Calu3 (cell line): ENCODE measurements around the gene SCG5. TPM values are rescaled to one million over a fixed set of nuclear protein-coding genes. Genes with fewer than 3 reads are reported as not detected.

Experiments used
- BruUV-seq: library from RNA; stranded (reverse); fragments of 400-500 nt; replicated peaks from 2 replicates; lab custom pipeline; 2021; lab: Mats Ljungman, UMichigan
- CTCF ChIA-PET: fragments of 300-600 bp; sonication (Branson Sonifier 250); formaldehyde crosslinking; loops from one replicate; lab custom pipeline; 2022; ENCODE audit warnings: antibody characterized with exemption; lab: Charles Lee
- DNase-seq: peaks from one replicate; pipeline ENCODE4 v3.0.0; 2022
- H3K27ac Mint-ChIP-seq: one replicate; pipeline ENCODE4 v1.8.0; 2022; ENCODE audit warnings: mixed read lengths; ENCODE audit not compliant: unreplicated experiment
- H3K27me3 Mint-ChIP-seq: one replicate; pipeline ENCODE4 v1.8.0; 2022; ENCODE audit warnings: mixed read lengths; ENCODE audit not compliant: unreplicated experiment
- H3K36me3 Mint-ChIP-seq: one replicate; pipeline ENCODE4 v1.8.0; 2022; ENCODE audit warnings: mild to moderate bottlenecking, moderate library complexity, mixed read lengths; ENCODE audit not compliant: insufficient read depth, unreplicated experiment
- H3K4me1 Mint-ChIP-seq: one replicate; pipeline ENCODE4 v1.8.0; 2022; ENCODE audit warnings: mild to moderate bottlenecking, low read depth, mixed read lengths; ENCODE audit not compliant: unreplicated experiment
- H3K4me3 Mint-ChIP-seq: one replicate; pipeline ENCODE4 v1.8.0; 2022; ENCODE audit warnings: mild to moderate bottlenecking, low read depth, moderate library complexity, mixed read lengths; ENCODE audit not compliant: unreplicated experiment
- H3K9me3 Mint-ChIP-seq: one replicate; pipeline ENCODE4 v1.8.0; 2022; ENCODE audit warnings: low read depth, mixed read lengths; ENCODE audit not compliant: unreplicated experiment
- intact Hi-C: fragments of 100-400 bp; cut with micrococcal nuclease; formaldehyde crosslinking; loops from one replicate; pipeline ENCODE4 v1.10.0; 2022; ENCODE audit not compliant: unreplicated experiment
- total RNA-seq: library from RNA; stranded (reverse); gene quantifications from 2 replicates; pipeline ENCODE4 v1.2.3, GENCODE V29; 2022
- TF ChIP-seq, protein P1 (sequence below): fragments of 200-600 bp; IDR thresholded peaks from one replicate; pipeline ENCODE4 v1.8.0; 2022; ENCODE audit warnings: antibody characterized with exemption; ENCODE audit not compliant: unreplicated experiment

Gene SCG5
- total RNA-seq, 1 experiment from 2014 or later: not detected

DNA sequence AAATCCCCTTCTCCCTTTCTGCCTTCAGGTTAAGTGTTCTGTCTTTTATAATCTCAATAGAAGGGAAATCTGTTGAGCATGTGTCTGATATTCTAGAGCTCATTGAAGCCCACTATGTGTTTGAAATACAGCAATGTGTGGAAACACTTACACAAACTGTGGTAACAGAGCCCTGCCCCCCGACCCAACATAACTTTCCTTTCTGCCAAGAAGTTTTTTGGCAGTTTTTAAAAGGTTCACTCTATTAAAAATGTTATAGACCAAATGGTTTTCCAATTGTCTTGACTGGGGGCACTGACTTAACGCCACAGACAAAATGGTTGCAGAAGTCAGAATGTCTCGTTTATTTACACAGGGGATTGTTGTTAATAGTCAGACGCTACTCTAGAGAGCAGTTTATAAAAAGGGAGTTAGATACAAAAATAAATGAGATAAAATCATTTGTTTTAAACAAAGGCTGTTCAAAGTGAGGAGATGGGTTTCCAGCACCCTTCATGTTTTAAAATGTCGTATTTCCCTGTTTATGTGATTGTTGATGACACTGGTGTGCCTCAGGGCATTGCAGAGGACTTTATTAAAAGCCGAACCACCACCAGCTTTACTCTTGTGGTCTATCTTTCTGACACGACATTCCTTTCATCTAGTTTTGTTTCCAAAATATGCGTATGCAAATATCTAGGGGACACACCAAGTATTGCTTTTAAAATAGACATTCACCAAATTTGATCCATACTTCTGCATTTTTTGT is 49.6 kb downstream of the SCG5 start:
- H3K4me1 Mint-ChIP-seq: no peaks in the 10 kb centered on the region
- intact Hi-C loops: no loop called here
- H3K9me3 Mint-ChIP-seq: no peaks in the 10 kb centered on the region
- no peak overlapping the region for H3K4me3 Mint-ChIP-seq
- TF ChIP-seq, protein P1, sequence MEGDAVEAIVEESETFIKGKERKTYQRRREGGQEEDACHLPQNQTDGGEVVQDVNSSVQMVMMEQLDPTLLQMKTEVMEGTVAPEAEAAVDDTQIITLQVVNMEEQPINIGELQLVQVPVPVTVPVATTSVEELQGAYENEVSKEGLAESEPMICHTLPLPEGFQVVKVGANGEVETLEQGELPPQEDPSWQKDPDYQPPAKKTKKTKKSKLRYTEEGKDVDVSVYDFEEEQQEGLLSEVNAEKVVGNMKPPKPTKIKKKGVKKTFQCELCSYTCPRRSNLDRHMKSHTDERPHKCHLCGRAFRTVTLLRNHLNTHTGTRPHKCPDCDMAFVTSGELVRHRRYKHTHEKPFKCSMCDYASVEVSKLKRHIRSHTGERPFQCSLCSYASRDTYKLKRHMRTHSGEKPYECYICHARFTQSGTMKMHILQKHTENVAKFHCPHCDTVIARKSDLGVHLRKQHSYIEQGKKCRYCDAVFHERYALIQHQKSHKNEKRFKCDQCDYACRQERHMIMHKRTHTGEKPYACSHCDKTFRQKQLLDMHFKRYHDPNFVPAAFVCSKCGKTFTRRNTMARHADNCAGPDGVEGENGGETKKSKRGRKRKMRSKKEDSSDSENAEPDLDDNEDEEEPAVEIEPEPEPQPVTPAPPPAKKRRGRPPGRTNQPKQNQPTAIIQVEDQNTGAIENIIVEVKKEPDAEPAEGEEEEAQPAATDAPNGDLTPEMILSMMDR: no peak
- CTCF ChIA-PET: no interaction called here
- no peak overlapping the region for H3K27ac Mint-ChIP-seq
- DNase-seq: no peak
- no peaks in the 10 kb centered on the region for H3K36me3 Mint-ChIP-seq
- no peaks in the 10 kb centered on the region for H3K27me3 Mint-ChIP-seq
- no TSS peak for BruUV-seq

DNA sequence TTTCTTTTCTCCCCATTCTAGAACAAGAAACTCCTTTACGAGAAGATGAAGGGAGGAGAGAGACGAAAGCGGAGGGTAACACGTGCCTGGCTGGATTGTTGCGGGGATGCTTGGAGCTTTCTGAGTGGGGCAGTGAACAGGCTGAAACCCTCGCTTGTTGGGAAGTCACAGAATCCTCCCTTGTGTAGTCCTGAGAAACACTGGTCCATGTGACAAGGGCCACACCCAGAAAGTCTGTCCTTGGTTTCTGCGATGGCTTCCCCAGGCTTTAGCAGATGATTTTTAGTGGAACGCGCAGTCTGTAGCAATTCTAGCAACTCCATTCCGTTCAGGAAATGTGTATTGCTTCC is 50.2 kb downstream of the SCG5 start:
- no peaks in the 10 kb centered on the region for H3K9me3 Mint-ChIP-seq

DNA sequence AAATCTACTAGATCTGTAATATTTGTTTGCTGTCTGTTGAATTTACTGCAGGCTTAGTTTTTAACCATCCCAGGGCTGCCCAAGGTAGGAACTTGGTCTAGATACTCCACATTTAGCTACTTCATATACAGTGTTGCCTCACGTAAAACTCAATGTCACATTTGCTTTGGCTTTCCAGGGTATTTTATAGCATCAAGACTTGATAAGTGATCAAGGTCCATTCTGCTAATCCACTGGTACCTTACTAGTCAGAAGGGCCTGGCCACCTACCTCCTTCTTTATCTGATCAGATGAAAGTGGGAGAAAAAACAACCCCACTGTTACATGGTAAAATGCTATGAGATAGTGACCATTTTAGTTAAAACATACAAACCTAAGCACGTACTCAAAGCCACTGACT is 50.8 kb downstream of the SCG5 start:
- no peak overlapping the region for H3K4me3 Mint-ChIP-seq
- no peak for DNase-seq
- H3K36me3 Mint-ChIP-seq: no peaks in the 10 kb centered on the region
- CTCF ChIA-PET: no interaction called here
- H3K9me3 Mint-ChIP-seq: no peaks in the 10 kb centered on the region
- H3K27ac Mint-ChIP-seq: no peak overlapping the region
- intact Hi-C loops: no loop called here
- H3K27me3 Mint-ChIP-seq: no peaks in the 10 kb centered on the region
- H3K4me1 Mint-ChIP-seq: no peaks in the 10 kb centered on the region
- no TSS peak for BruUV-seq
- TF ChIP-seq, protein P1: no peak

More for the DNA sequence above, 50.2 kb downstream of the SCG5 start:
- no peak overlapping the region for H3K4me3 Mint-ChIP-seq
- no peaks in the 10 kb centered on the region for H3K4me1 Mint-ChIP-seq
- no peaks in the 10 kb centered on the region for H3K36me3 Mint-ChIP-seq
- H3K27ac Mint-ChIP-seq: no peak overlapping the region
- BruUV-seq: no TSS peak
- DNase-seq: no peak
- H3K27me3 Mint-ChIP-seq: no peaks in the 10 kb centered on the region
- intact Hi-C loops: no loop called here
- TF ChIP-seq, protein P1: no peak
- CTCF ChIA-PET: no interaction called here

DNA sequence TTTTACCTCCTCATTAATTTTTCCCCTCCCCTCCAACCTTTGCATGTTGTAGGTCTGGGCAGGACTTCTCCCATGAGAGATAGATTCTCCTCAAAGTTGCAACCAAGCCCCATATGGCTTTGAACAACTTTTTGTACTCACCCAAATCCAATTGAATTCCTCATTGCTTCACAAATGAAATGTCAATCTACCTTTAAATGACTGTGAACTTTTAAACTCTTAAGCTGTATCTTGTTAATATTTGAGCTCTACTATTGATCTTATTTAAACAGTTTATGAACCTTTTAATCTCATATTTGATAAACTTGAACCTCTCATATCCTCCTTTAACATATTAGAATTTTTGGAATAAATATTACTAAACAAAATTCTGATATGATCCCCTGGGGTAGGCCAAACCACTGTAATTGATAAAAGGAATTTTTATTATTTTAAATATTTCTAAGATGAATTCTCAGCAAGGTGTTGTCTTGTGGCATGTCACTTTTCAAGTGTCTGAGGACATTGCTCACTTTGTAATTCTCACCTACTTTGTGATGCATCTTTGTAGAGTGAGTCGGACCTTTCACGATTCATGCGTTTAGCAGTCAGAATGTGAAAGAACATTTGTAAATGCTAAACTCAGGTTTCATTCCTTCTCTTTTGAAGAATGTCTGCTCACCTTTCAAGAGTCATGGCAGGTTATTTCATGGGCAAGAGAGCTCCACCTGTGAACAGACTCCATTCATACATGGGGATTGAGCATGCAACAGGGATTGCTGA is 52.9 kb downstream of the SCG5 start:
- no peak overlapping the region for H3K27ac Mint-ChIP-seq
- H3K36me3 Mint-ChIP-seq: peaks cover 4% of the 10 kb centered on the region
- intact Hi-C loops: no loop called here
- no peaks in the 10 kb centered on the region for H3K27me3 Mint-ChIP-seq
- TF ChIP-seq, protein P1: no peak
- no peaks in the 10 kb centered on the region for H3K4me1 Mint-ChIP-seq
- DNase-seq: no peak
- BruUV-seq: no TSS peak
- H3K9me3 Mint-ChIP-seq: no peaks in the 10 kb centered on the region
- CTCF ChIA-PET: no interaction called here
- no peak overlapping the region for H3K4me3 Mint-ChIP-seq
